Left lung (tissue), 10 donors: ENCODE results near the gene VAV1. TPM values are rescaled to one million over a fixed set of nuclear protein-coding genes. Genes with fewer than 3 reads are reported as not detected.
"Not testable (repeated sequence)": the region's sequence is repeated elsewhere in the genome, so short reads cannot be mapped to it uniquely, and the experiment has no call there.

Experiments
- ATAC-seq: fragments of 200-7000 bp; cut with Tn5 transposase; one replicate; pipeline ENCODE4 v1.9.1; 2020; ENCODE audit warnings: moderate library complexity
- DNase-seq, 4 donors: peaks; one replicate each; pipeline ENCODE4 v3.0.0-alpha.2; 2013 to 2020
- H3K27ac ChIP-seq, 2 donors: fragments of 200-600 bp; sonication (generic) in 1 of 2; one replicate each; pipeline versions ENCODE4 v1.5.0 to v1.8.0; 2020 to 2021
- H3K27me3 ChIP-seq, 2 donors: fragments of 200-600 bp; sonication (generic) in 1 of 2; one replicate each; pipeline versions ENCODE4 v1.5.0 to v1.8.0; 2020 to 2021
- H3K36me3 ChIP-seq, 2 donors: fragments of 200-600 bp; sonication (generic) in 1 of 2; one replicate each; pipeline versions ENCODE4 v1.5.0 to v1.8.0; 2020 to 2021
- H3K4me1 ChIP-seq, 2 donors: fragments of 200-600 bp; one replicate each; pipeline ENCODE4 v1.8.0; 2021
- H3K4me3 ChIP-seq, 2 donors: fragments of 200-600 bp; sonication (generic) in 1 of 2; one replicate each; pipeline versions ENCODE4 v1.5.0 to v1.8.0; 2020 to 2021; ENCODE audit warnings: mild to moderate bottlenecking in 1 of 2
- H3K9me3 ChIP-seq, 2 donors: fragments of 200-600 bp; sonication (generic) in 1 of 2; one replicate each; pipeline versions ENCODE4 v1.5.0 to v1.8.0; 2020 to 2021
- intact Hi-C, 2 donors: fragments of 100-400 bp; cut with DNase I; formaldehyde crosslinking; loops; one replicate each; pipeline versions ENCODE4 v1.11.2 to v1.14.2; 2022
- polyA plus RNA-seq, 6 donors: library from polyadenylated mRNA; unstranded; fragments of 120-200 nt; gene quantifications; one replicate each; pipeline ENCODE4 v1.2.1, GENCODE V29; 2013; ENCODE audit not compliant: insufficient read length in 6 of 6
- total RNA-seq, 2 donors: library from RNA; stranded (reverse); fragmentation: NEBNext Ultra II Directional; extraction: Animal tissue kit (Norgen Biotek cat#: 25700); gene quantifications; one replicate each; pipeline ENCODE4 v1.2.1, GENCODE V29; 2021
- TF ChIP-seq, protein P1 (sequence below), 2 donors: fragments of 200-600 bp; sonication (generic) in 1 of 2; IDR thresholded peaks; one replicate each; pipeline versions ENCODE4 v1.5.0 to v1.8.0; 2021; ENCODE audit warnings: antibody characterized with exemption in 2 of 2
- donor health status: DM: no; HTN: yes; CAD: no.
- donor health status: DM: no; HTN: no; CAD: no.

VAV1 gene
- total and polyA plus RNA-seq, 8 donors = 2.0 to 51.3 (median 2.8) TPM

GRCh38 chr19:6744381-6745301 is 27.9 kb upstream of the VAV1 start:
- TF ChIP-seq, protein P1, sequence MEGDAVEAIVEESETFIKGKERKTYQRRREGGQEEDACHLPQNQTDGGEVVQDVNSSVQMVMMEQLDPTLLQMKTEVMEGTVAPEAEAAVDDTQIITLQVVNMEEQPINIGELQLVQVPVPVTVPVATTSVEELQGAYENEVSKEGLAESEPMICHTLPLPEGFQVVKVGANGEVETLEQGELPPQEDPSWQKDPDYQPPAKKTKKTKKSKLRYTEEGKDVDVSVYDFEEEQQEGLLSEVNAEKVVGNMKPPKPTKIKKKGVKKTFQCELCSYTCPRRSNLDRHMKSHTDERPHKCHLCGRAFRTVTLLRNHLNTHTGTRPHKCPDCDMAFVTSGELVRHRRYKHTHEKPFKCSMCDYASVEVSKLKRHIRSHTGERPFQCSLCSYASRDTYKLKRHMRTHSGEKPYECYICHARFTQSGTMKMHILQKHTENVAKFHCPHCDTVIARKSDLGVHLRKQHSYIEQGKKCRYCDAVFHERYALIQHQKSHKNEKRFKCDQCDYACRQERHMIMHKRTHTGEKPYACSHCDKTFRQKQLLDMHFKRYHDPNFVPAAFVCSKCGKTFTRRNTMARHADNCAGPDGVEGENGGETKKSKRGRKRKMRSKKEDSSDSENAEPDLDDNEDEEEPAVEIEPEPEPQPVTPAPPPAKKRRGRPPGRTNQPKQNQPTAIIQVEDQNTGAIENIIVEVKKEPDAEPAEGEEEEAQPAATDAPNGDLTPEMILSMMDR (IDR thresholded peaks at IDR 0.05) = no peak
- H3K4me3 ChIP-seq = peak overlapping the region in 1 of 2 donors; percentile 10
- H3K36me3 ChIP-seq = peaks cover 0 to 73% of the 10 kb centered on the region in 2 donors
- H3K27ac ChIP-seq = peak overlapping the region; percentile 61 to 82
- peaks cover 31 to 62% of the 10 kb centered on the region in 2 donors for H3K4me1 ChIP-seq
- ATAC-seq = peak; percentile 82
- no peaks in the 10 kb centered on the region for H3K9me3 ChIP-seq
- DNase-seq = peak; percentile 85 to 93 (median 89)
- peaks cover 0 to 15% of the 10 kb centered on the region in 2 donors for H3K27me3 ChIP-seq
- intact Hi-C loops = no loop called here

GRCh38 chr19:6745965-6746364 is 26.5 kb upstream of the VAV1 start:
- Histone ChIP-seq H3K4me1 (peaks cover 31 to 50% of the 10 kb centered on the region in 2 donors), H3K27ac (no peak overlapping the region), H3K27me3 (peaks cover 0 to 2% of the 10 kb centered on the region in 2 donors), H3K9me3 (no peaks in the 10 kb centered on the region), H3K36me3 (peaks cover 0 to 86% of the 10 kb centered on the region in 2 donors), H3K4me3 (no peak overlapping the region)
- no peak for DNase-seq
- intact Hi-C loops = no loop called here
- no peak for ATAC-seq
- TF ChIP-seq, protein P1 (IDR thresholded peaks at IDR 0.05) = no peak

GRCh38 chr19:6748543-6748942 is 24.0 kb upstream of the VAV1 start:
- H3K27ac ChIP-seq, intact Hi-C loops, DNase-seq, H3K27me3 ChIP-seq, H3K4me3 ChIP-seq, ATAC-seq, H3K9me3 ChIP-seq: not testable (repeated sequence)
- peaks cover 0 to 92% of the 10 kb centered on the region in 2 donors for H3K36me3 ChIP-seq
- H3K4me1 ChIP-seq = peaks cover 24 to 34% of the 10 kb centered on the region in 2 donors

DNA sequence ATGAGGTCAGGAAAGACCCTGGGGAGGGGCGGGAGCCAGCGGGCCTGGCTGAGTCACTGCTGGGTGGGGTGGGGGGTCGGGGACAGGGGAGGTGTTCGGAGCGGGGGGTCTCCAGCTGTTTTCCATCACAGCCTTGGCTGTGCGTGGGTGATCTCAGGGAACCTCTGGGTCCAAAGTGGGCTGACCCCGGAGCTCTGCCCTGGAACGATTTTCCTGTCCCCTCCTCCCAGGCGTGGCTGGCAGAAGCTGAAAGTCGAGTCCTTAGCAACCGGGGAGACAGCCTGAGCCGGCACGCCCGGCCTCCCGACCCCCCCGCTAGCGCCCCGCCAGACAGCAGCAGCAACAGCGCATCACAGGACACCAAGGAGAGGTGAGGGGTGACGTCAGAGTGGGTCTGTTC is 22.4 kb upstream of the VAV1 start:
- Histone ChIP-seq H3K27me3 (no peaks in the 10 kb centered on the region), H3K4me1 (peaks cover 9 to 25% of the 10 kb centered on the region in 2 donors), H3K4me3 (no peak overlapping the region), H3K9me3 (no peaks in the 10 kb centered on the region), H3K27ac (no peak overlapping the region), H3K36me3 (peaks cover 0 to 93% of the 10 kb centered on the region in 2 donors)
- DNase-seq (peak in 1 of 4 donors; percentile 66), ATAC-seq (no peak)
- TF ChIP-seq, protein P1 (IDR thresholded peaks at IDR 0.05) = no peak
- intact Hi-C loops = no loop called here

DNA sequence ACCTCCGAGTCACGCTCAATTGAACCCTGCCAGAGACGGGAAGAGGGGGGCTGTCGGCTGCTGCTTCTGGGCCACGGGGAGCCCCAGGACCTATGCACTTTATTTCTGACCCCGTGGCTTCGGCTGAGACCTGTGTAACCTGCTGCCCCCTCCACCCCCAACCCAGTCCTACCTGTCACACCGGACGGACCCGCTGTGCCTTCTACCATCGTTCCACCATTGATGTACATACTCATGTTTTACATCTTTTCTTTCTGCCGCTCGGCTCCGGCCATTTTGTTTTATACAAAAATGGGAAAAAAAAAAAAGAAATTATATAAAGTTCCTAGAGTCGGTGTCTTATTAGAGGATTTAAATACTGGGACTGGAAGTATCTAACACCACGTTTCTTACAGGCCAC is 21.3 kb upstream of the VAV1 start:
- intact Hi-C loops = no loop called here
- H3K36me3 ChIP-seq = peaks cover 0 to 87% of the 10 kb centered on the region in 2 donors
- TF ChIP-seq, protein P1 (IDR thresholded peaks at IDR 0.05) = no peak

More for the DNA sequence above, 21.3 kb upstream of the VAV1 start:
- ATAC-seq (no peak), DNase-seq (peak in 1 of 4 donors; percentile 28)
- H3K27ac ChIP-seq = no peak overlapping the region
- H3K27me3 ChIP-seq = no peaks in the 10 kb centered on the region
- H3K9me3 ChIP-seq = no peaks in the 10 kb centered on the region
- H3K4me3 ChIP-seq = no peak overlapping the region
- peaks cover 3 to 14% of the 10 kb centered on the region in 2 donors for H3K4me1 ChIP-seq
